Transverse colon (tissue), 4 donors: ENCODE measurements around the gene GRIP1. TPM values are rescaled to one million over a fixed set of nuclear protein-coding genes. Genes with fewer than 3 reads are reported as not detected.

Experiments used
- DNase-seq: peaks from one replicate; pipeline ENCODE4 v3.0.0-alpha.2; 2019
- H3K27ac ChIP-seq, 4 donors: fragments of 200-600 bp; sonication (generic); 2 replicates each; pipeline ENCODE4 v1.5.1; 2016 to 2018; ENCODE audit warnings: inconsistent platforms in 4 of 4
- H3K27me3 ChIP-seq: fragments of 200-600 bp; sonication (generic); 2 replicates; pipeline ENCODE4 v1.5.1; 2017; ENCODE audit warnings: inconsistent platforms
- H3K36me3 ChIP-seq, 4 donors: fragments of 200-600 bp; sonication (generic); 2 replicates each; pipeline ENCODE4 v1.5.1; 2017 to 2019; ENCODE audit warnings: inconsistent platforms in 4 of 4
- H3K4me1 ChIP-seq, 4 donors: fragments of 200-600 bp; sonication (generic); 2 replicates each; pipeline ENCODE4 v1.5.1; 2017 to 2020; ENCODE audit warnings: inconsistent platforms in 4 of 4
- H3K4me3 ChIP-seq, 4 donors: fragments of 200-600 bp; sonication (generic); 1 replicate in 1 of 4; 2 replicates in 3 of 4; pipeline versions ENCODE4 v1.5.1 to v1.6.1; 2017 to 2019; ENCODE audit warnings: inconsistent platforms in 4 of 4
- H3K9me3 ChIP-seq, 2 donors: fragments of 200-600 bp; sonication (generic); 2 replicates each; pipeline ENCODE4 v1.5.1; 2017 to 2019; ENCODE audit warnings: inconsistent platforms in 2 of 2
- EP300 ChIP-seq: sonication (generic); formaldehyde crosslinking; IDR thresholded peaks from one replicate; pipeline ENCODE4 v1.6.1; 2017; ENCODE audit warnings: antibody characterized with exemption, low read depth
- POLR2A ChIP-seq: fragments of 450-650 bp; IDR thresholded peaks from one replicate; pipeline ENCODE4 v1.6.1; 2016; ENCODE audit warnings: antibody characterized with exemption, mild to moderate bottlenecking, moderate library complexity
- POLR2AphosphoS5 ChIP-seq, 3 donors: sonication (generic); formaldehyde crosslinking; IDR thresholded peaks; one replicate each; pipeline ENCODE4 v1.6.1; 2016; ENCODE audit warnings: antibody characterized with exemption in 3 of 3
- WGBS, 2 donors: methylation state at CpG; one replicate each; pipeline ENCODE4 v1.1.5; 2018; ENCODE audit warnings: low coverage in 1 of 2; 5-methylcytosine and 5-hydroxymethylcytosine counted together
- in situ Hi-C, 4 donors: fragments of 200-750 bp; cut with MboI; loops; one replicate each; pipeline versions ENCODE4 v1.15.0 to v1.15.1; 2017; ENCODE audit warnings: low sequenced_read_pairs in 3 of 4, low pct_ligation_motif_present in 1 of 4, low pct_unique_long_range_greater_than_20kb in 1 of 4
- intact Hi-C: fragments of 100-400 bp; cut with DNase I; formaldehyde crosslinking; loops from one replicate; pipeline ENCODE4 v1.15.1; 2023; ENCODE audit warnings: low total_unique reads
- total RNA-seq, 4 donors: library from RNA; depleted of rRNA; stranded (reverse); fragments of >200 nt; gene quantifications; one replicate each; pipeline ENCODE4 v1.1.0, GENCODE V29; 2016
- TF ChIP-seq, protein P1 (sequence below), 5 experiments: fragments of 200-600 bp in 3 of 5; fragments of 450-650 bp in 2 of 5; sonication (generic) in 3 of 5; IDR thresholded peaks; 1 replicate in 2 of 5; 2 replicates in 3 of 5; pipeline ENCODE4 v1.5.1; 2016 to 2017; ENCODE audit warnings: antibody characterized with exemption in 5 of 5, inconsistent platforms in 3 of 5, mild to moderate bottlenecking in 2 of 5, moderate library complexity in 1 of 5

The GRIP1 gene
- total RNA-seq, 4 donors from 2014 or later, result 4.4 to 9.0 (median 8.2) TPM

- intact Hi-C loops, result no loop called here
- no peaks in the 10 kb centered on the region for H3K9me3 ChIP-seq
- H3K4me1 ChIP-seq, result peaks cover 0 to 7% (median 2%) of the 10 kb centered on the region in 4 donors
- H3K27me3 ChIP-seq, result no peaks in the 10 kb centered on the region
- DNase-seq, result no peak
- in situ Hi-C loops, result loop anchor here in 3 of 4 donors (10.0 to 25.0 kb wide), 4 partner anchors 109 to 291 kb away; partner anchors contain the start of gene LLPH (in 2 of the 3)
- no peak overlapping the region for H3K4me3 ChIP-seq
- H3K36me3 ChIP-seq, result no peaks in the 10 kb centered on the region
- no peak for TF ChIP-seq EP300
- TF ChIP-seq, protein P1, sequence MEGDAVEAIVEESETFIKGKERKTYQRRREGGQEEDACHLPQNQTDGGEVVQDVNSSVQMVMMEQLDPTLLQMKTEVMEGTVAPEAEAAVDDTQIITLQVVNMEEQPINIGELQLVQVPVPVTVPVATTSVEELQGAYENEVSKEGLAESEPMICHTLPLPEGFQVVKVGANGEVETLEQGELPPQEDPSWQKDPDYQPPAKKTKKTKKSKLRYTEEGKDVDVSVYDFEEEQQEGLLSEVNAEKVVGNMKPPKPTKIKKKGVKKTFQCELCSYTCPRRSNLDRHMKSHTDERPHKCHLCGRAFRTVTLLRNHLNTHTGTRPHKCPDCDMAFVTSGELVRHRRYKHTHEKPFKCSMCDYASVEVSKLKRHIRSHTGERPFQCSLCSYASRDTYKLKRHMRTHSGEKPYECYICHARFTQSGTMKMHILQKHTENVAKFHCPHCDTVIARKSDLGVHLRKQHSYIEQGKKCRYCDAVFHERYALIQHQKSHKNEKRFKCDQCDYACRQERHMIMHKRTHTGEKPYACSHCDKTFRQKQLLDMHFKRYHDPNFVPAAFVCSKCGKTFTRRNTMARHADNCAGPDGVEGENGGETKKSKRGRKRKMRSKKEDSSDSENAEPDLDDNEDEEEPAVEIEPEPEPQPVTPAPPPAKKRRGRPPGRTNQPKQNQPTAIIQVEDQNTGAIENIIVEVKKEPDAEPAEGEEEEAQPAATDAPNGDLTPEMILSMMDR (IDR thresholded peaks at IDR 0.05), result no peak
- TF ChIP-seq POLR2A, result no peak
- TF ChIP-seq POLR2AphosphoS5 (IDR thresholded peaks at IDR 0.05), result no peak
- H3K27ac ChIP-seq, result no peak overlapping the region
Measured at GRCh38 chr12:66403746-66404145, 275.1 kb downstream of the GRIP1 start.

- no peaks in the 10 kb centered on the region for H3K36me3 ChIP-seq
- no peaks in the 10 kb centered on the region for H3K27me3 ChIP-seq
- intact Hi-C loops, result no loop called here
- H3K27ac ChIP-seq, result no peak overlapping the region
- no peak for DNase-seq
- no peak overlapping the region for H3K4me3 ChIP-seq
- H3K4me1 ChIP-seq, result peaks cover 0 to 7% (median 2%) of the 10 kb centered on the region in 4 donors
- H3K9me3 ChIP-seq, result no peaks in the 10 kb centered on the region
- in situ Hi-C loops, result loop anchor here in 3 of 4 donors (10.0 to 25.0 kb wide), 4 partner anchors 112 to 288 kb away; partner anchors contain the start of gene LLPH (in 2 of the 3)
- 73 to 88% methylated on average over 2 to 3 of the region's 3 CpGs for WGBS, 2 donors
- TF ChIP-seq POLR2AphosphoS5 (IDR thresholded peaks at IDR 0.05) (no peak), POLR2A (no peak), EP300 (no peak)
- TF ChIP-seq, protein P1 (IDR thresholded peaks at IDR 0.05), result no peak
Measured at GRCh38 chr12:66399911-66400306, 279.0 kb downstream of the GRIP1 start.

- intact Hi-C loops (no loop called here), in situ Hi-C loops (no loop called here)
- no peaks in the 10 kb centered on the region for H3K36me3 ChIP-seq
- H3K27me3 ChIP-seq, result no peaks in the 10 kb centered on the region
- no peaks in the 10 kb centered on the region for H3K9me3 ChIP-seq
- no peak overlapping the region for H3K4me3 ChIP-seq
- no peak overlapping the region for H3K27ac ChIP-seq
- peaks cover 0 to 7% (median 2%) of the 10 kb centered on the region in 4 donors for H3K4me1 ChIP-seq
- no peak for DNase-seq
- 58 to 68% methylated on average over 5 to 10 of the region's 10 CpGs for WGBS, 2 donors
- TF ChIP-seq POLR2AphosphoS5 (IDR thresholded peaks at IDR 0.05) (no peak), EP300 (no peak)
Measured at GRCh38 chr12:66398931-66399910, 279.7 kb downstream of the GRIP1 start.

GRCh38 chr12:66397574-66398290 lies 281.1 kb downstream of the GRIP1 start:
- no peak overlapping the region for H3K27ac ChIP-seq
- H3K4me1 ChIP-seq, result peaks cover 0 to 7% (median 2%) of the 10 kb centered on the region in 4 donors
- H3K9me3 ChIP-seq, result no peaks in the 10 kb centered on the region
- no peak overlapping the region for H3K4me3 ChIP-seq
- no peaks in the 10 kb centered on the region for H3K36me3 ChIP-seq
- 87 to 100% methylated on average over 3 to 5 of the region's 5 CpGs for WGBS, 2 donors
- no peaks in the 10 kb centered on the region for H3K27me3 ChIP-seq
- intact Hi-C loops, result no loop called here
- DNase-seq, result no peak
- TF ChIP-seq, protein P1 (IDR thresholded peaks at IDR 0.05), result no peak
- no peak for TF ChIP-seq POLR2AphosphoS5 (IDR thresholded peaks at IDR 0.05)
- in situ Hi-C loops, result no loop called here
